T-helper 17 cell (primary cell): ENCODE measurements around the gene UBE3C. TPM values are rescaled to one million over a fixed set of nuclear protein-coding genes. Genes with fewer than 3 reads are reported as not detected.
A peak's percentile ranks its signal among the peaks of the same experiment; 100 is the strongest.
"Not testable (repeated sequence)": the region's sequence is repeated elsewhere in the genome, so short reads cannot be mapped to it uniquely, and the experiment has no call there.

Source experiments
- ATAC-seq: fragments of 150-1000 bp; cut with Tn5 transposase; 2 replicates; pipeline ENCODE4 v1.10.0; 2021; ENCODE audit warnings: mild to moderate bottlenecking, moderate library complexity
- DNase-seq, 3 donors: peaks; one replicate each; pipeline versions ENCODE4 v3.0.0 to v3.0.0-alpha.2; 2020 to 2021
- H3K9me3 ChIP-seq: one replicate; pipeline ENCODE4 v1.7.0; 2013; ENCODE audit warnings: low read length, mild to moderate bottlenecking; ENCODE audit not compliant: control insufficient read depth, poor library complexity, severe bottlenecking
- H3K27ac Mint-ChIP-seq: one replicate; pipeline ENCODE4 v1.8.0; 2022; ENCODE audit warnings: mild to moderate bottlenecking, moderate library complexity, mixed read lengths
- H3K27me3 Mint-ChIP-seq: one replicate; pipeline ENCODE4 v1.8.0; 2022; ENCODE audit warnings: mixed read lengths
- H3K36me3 Mint-ChIP-seq: one replicate; pipeline ENCODE4 v1.8.0; 2022; ENCODE audit warnings: low read depth, mixed read lengths
- H3K4me1 Mint-ChIP-seq: one replicate; pipeline ENCODE4 v1.8.0; 2022; ENCODE audit warnings: mild to moderate bottlenecking, mixed read lengths
- H3K4me3 Mint-ChIP-seq: one replicate; pipeline ENCODE4 v1.8.0; 2022; ENCODE audit warnings: mild to moderate bottlenecking, moderate library complexity, mixed read lengths
- total RNA-seq, 4 donors: library from RNA in 2 of 4; stranded (reverse) in 2 of 4; gene quantifications; one replicate each; pipeline ENCODE4 v1.2.3 and lab custom pipeline; 2022 to 2026

The UBE3C gene
- total RNA-seq, 2 donors from 2014 or later, result 48.0 to 51.7 TPM

DNA sequence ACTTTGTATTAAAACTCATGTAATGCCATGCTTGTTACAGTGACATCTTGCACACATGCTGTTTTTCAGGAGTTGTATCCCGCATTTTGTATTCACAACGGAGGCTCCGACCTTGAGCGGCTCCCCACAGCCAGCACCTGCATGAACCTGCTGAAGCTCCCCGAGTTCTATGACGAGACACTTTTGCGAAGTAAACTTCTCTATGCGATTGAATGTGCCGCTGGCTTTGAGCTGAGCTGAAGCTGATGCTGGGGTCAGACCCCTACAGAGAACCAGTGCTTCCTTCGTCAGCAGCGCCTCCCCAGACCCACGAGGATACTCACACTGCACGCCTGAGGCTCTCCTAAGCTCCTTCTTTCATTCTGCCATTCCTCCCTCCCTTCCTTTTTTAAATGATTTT, 128.8 kb downstream of the UBE3C start:
- Mint-ChIP-seq H3K27me3 (no peaks in the 10 kb centered on the region), H3K27ac (peak overlapping the region; percentile 94), H3K4me1 (peaks cover 28% of the 10 kb centered on the region), H3K4me3 (no peak overlapping the region), H3K36me3 (peaks cover 4% of the 10 kb centered on the region)
- DNase-seq (no peak), ATAC-seq (no peak)
- H3K9me3 ChIP-seq, result no peaks in the 10 kb centered on the region

DNA sequence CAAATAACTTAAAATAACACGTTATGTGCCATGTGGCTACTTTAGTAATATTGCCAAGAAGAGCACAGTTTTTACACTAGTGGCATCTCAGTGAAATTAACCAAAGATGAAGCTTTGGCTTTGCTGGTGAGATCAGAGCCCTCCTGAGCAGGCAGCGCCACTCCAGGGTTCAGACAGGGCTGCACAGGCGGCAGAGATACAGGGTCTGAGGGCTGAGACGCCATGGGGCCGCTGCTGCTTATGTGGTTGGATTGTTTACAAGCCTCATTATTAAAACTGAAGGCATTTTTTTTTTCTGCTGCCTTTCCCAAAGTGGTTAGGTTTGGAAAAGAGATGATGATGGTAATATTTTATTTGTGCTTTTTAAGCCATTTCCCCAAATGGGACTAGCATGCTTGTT, 129.2 kb downstream of the UBE3C start:
- Mint-ChIP-seq H3K27ac (peak overlapping the region; percentile 94), H3K4me1 (peaks cover 32% of the 10 kb centered on the region), H3K4me3 (no peak overlapping the region), H3K27me3 (no peaks in the 10 kb centered on the region), H3K36me3 (peaks cover 4% of the 10 kb centered on the region)
- ATAC-seq (no peak), DNase-seq (no peak)
- H3K9me3 ChIP-seq, result no peaks in the 10 kb centered on the region

DNA sequence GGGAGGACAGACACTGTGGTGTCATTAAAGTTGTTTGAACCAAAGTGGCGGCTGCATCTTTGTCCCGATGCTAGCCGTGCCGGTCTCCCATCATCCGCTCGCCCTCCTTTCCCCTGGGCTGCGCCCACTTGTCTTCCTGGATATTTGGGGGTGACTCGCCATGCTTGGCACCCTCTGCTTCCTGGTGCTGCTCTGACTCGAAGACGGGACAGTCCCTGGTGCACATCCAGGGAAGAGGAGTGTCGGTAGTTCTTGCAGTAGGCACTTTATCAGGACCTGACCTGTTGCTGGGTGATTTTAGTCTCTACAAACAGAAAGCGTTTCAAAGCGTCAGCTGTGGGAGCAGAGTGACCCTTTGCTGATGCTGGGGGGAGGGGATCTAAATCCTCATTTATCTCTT, 129.8 kb downstream of the UBE3C start:
- ATAC-seq (no peak), DNase-seq (no peak)
- Mint-ChIP-seq H3K27ac (peak overlapping the region; percentile 94), H3K4me3 (no peak overlapping the region), H3K27me3 (no peaks in the 10 kb centered on the region), H3K4me1 (peaks cover 36% of the 10 kb centered on the region), H3K36me3 (peaks cover 4% of the 10 kb centered on the region)
- no peaks in the 10 kb centered on the region for H3K9me3 ChIP-seq

DNA sequence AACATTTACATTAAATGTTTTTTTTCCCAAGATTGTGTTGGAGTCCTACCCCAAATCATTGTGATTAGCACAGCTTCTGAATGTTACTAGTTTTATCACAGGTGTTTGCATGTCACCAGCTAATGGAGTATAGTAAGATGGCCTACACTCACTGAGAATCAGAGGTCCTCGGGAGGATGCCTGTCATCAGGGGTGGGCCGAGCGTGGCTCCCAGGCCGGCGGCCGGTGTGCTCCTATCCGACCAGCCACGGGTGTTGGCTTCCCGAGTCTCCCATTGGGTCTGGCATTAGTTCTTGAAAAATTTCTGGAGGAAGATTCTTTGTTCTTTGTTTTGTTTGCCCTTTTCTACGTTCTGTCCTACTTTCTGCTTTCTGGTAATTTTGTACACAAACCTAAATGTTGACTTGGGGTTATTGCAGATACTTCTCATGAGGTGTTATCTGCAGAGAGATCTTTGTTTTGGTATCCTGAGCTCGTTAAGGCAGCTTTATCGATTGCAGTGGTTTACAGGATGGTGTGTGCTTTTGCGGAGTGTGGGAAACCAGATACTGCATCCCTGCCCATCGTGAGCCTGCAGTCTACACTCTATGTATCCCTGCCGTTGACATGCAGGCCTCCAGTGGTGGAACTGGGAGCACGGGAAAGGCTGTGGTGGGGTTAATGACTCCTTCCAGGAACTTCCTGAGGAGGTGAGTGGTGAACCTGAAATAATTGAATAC, 130.8 kb downstream of the UBE3C start:
- peaks cover 4% of the 10 kb centered on the region for H3K36me3 Mint-ChIP-seq
- peak; percentile 76 for ATAC-seq
- peak overlapping the region; percentile 94 for H3K27ac Mint-ChIP-seq
- peak overlapping the region; percentile 81 for H3K4me3 Mint-ChIP-seq
- peaks cover 37% of the 10 kb centered on the region for H3K4me1 Mint-ChIP-seq
- no peaks in the 10 kb centered on the region for H3K9me3 ChIP-seq
- no peaks in the 10 kb centered on the region for H3K27me3 Mint-ChIP-seq
- DNase-seq, result no peak

DNA sequence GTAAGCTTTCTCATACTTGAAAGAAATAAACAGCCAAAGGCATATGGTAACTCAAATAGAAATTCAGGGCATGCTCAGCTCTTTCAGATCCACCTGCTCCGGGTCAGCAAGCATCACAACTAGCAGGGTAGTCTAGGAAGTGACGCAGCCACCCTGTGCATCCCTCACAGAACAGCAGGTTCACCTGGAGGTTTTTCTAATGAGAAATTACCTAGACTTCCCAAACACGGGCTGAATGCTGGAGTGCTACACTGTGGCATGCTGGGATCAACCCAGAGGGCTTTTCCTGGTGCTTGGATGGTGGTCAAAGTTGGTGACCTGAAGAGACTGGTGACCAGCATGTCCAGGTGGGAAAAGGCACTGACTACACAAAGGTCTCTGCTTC, 131.3 kb downstream of the UBE3C start:
- Mint-ChIP-seq H3K4me3 (peak overlapping the region; percentile 81), H3K27me3 (no peaks in the 10 kb centered on the region), H3K36me3 (peaks cover 4% of the 10 kb centered on the region), H3K27ac (peak overlapping the region; percentile 94), H3K4me1 (peaks cover 38% of the 10 kb centered on the region)
- ATAC-seq (peak; percentile 44), DNase-seq (no peak)
- no peaks in the 10 kb centered on the region for H3K9me3 ChIP-seq

DNA sequence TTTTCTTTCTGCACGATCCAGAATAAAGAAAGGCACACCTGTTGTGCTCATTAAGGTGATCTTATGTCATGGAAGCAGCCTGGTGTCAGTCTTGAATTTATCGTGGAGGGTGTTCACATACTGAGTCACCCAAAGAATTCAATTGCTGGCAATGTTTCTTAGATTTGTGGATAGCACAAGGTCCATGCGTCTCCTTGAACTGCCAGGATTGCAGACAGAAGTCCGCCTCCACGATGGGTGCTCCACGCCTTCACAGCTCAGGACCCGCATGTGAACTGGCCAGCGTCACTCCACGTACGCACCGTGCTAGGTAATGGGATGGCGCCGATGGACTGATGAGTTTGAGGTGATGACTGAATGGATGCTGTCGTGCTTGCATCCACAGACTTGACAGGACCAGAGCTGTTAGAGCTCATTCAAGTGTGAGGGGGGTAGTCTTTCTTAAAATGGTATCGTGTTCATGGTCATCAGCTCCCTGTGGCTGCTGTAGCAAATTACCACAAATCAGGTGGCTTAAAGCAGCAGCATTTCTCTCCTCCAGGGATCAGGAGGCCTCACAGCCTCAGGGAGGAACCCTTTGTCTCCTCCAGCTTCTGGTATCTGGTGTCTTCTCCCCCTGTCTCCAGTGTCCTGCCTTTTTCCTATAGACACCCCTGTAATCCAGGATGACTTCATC, 132.7 kb downstream of the UBE3C start:
- DNase-seq (no peak), ATAC-seq (no peak)
- H3K9me3 ChIP-seq, result no peaks in the 10 kb centered on the region
- peaks cover 4% of the 10 kb centered on the region for H3K36me3 Mint-ChIP-seq
- no peaks in the 10 kb centered on the region for H3K27me3 Mint-ChIP-seq
- H3K4me1 Mint-ChIP-seq, result peaks cover 40% of the 10 kb centered on the region
- peak overlapping the region; percentile 58 for H3K4me3 Mint-ChIP-seq
- H3K27ac Mint-ChIP-seq, result peak overlapping the region; percentile 94

DNA sequence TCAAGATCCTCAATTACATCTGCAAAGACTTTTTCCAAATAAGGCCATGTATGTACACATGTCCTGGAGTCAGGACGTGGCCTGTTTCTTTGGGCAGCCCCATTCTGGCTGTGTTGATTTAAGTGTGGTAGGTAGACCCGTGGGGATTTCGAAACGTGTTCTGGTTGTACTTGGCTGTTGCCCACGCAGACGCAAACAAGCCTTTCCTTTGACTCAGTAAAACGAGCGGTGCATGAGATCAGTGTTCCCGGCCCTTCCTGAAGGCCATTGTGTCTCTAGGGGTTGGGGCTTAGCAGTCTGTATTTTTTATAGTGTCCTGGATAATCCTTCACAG, 133.2 kb downstream of the UBE3C start:
- ATAC-seq (no peak), DNase-seq (no peak)
- peak overlapping the region; percentile 94 for H3K27ac Mint-ChIP-seq
- H3K27me3 Mint-ChIP-seq, result no peaks in the 10 kb centered on the region
- no peaks in the 10 kb centered on the region for H3K9me3 ChIP-seq
- H3K36me3 Mint-ChIP-seq, result peaks cover 4% of the 10 kb centered on the region
- H3K4me3 Mint-ChIP-seq, result peak overlapping the region; percentile 58
- H3K4me1 Mint-ChIP-seq, result peaks cover 43% of the 10 kb centered on the region

DNA sequence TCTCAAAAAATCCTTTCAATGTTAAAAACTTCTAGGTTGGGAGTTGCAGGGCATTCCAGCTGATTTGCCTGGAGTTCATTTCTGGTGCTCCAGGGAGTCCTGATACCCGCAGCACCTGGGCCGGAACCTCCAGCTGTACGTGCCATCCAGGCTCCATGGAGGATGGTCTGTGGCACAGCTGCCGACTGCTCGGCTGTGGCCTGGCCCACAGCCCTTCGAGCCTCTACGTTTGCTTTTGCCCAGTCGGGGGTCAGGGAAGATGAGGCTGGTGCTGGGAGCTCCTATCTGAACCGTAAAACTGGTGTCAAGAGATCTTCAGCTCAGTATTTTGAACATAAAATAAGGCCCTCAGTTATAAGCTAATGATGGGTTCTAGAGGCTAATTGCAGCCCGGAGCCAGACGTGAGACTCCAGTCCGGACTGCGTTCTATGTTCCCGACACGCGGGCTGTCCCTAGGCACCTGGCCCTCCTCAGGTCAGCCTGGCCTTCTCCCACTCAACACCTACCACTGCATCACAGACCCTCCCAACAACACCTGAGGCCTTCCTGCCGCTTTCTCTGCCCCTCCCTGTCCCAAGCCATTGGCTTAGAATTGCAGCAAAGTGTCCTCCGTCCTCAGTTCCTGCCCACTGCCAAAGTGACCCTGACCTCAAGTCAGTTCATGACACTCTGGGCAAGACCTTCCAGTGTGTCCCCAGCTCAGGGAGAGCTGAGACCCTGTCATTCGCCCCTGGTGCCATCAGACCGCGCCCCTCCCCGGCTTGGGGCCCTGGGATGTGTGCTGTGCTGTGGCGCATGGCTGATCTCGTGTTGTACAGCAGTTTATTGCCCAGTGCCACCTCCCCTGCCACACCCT, 133.9 kb downstream of the UBE3C start:
- ATAC-seq (no peak), DNase-seq (no peak)
- peaks cover 4% of the 10 kb centered on the region for H3K36me3 Mint-ChIP-seq
- H3K27me3 Mint-ChIP-seq, result no peaks in the 10 kb centered on the region
- H3K4me3 Mint-ChIP-seq, result no peak overlapping the region
- no peaks in the 10 kb centered on the region for H3K9me3 ChIP-seq
- peak overlapping the region; percentile 94 for H3K27ac Mint-ChIP-seq
- H3K4me1 Mint-ChIP-seq, result peaks cover 49% of the 10 kb centered on the region

DNA sequence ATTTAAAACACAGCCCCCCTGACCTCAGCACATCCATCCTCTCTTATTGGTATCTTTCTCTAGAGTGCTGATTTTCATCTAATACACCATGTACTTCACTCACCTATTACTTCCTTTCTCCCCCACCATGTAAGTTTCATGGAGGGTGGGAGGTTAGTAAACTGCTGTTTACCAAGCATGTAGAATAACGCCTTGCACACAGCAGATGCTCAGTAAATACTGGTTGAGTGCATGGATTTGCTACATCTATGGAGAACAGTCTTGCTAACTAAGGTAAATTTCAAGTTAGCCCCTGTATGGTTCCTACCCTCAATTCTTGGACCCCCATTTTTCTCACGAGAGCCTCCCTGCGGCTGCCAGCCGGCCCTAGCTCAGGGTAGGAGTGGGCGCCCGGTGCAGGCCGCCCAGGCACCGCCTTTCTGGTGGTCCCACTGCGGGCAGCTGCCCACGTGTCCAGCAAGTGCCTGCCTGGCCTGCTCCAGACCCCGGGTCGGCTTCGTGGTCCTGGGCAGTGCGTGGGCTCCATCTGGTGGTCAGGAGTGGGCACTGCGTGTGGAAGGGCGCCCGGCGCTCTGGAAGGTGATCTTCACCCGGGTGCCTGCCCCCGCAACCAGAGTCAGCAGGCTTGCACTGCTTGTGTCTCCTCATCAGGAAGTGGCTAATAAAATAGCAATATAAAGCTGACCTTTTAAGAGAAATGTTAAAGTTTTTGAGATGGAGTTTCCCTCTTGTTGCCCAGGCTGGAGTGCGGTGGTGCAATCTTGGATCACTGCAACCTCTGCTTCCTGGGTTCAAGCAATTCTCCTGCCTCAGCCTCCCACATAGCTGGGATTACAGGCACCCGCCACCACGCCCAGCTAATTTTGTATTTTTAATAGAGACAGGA, 134.7 kb downstream of the UBE3C start:
- DNase-seq, result peak; percentile 50 to 51 (median 51)
- H3K9me3 ChIP-seq, result no peaks in the 10 kb centered on the region
- Mint-ChIP-seq H3K4me3 (no peak overlapping the region), H3K27me3 (peaks cover 4% of the 10 kb centered on the region), H3K27ac (peak overlapping the region; percentile 94), H3K36me3 (peaks cover 4% of the 10 kb centered on the region), H3K4me1 (peaks cover 47% of the 10 kb centered on the region)
- peak; percentile 71 for ATAC-seq

DNA sequence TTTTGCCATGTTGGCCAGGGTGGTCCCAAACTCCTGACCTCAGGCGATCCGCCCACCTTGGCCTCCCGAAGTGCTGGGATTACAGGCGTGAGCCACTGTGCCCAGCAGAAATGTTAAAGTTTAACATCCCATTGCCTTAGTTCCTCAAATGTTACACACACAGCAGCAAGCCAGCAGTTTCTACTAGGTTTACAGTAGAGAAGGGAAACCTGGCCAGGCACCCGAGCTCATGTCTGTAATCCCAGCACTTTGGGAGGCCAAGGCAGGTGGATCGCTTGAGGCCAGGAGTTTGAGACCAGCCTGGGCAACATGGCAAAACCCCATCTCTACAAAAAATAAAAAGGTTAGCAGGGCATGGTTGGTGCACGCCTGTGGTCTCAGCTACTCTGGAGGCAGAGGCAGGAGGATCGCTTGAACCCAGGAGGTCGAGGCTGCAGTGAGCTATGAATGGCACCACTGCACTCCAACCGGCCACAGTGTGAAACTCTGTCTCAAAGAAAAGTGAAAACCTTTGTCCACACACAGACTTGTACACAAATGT, 135.4 kb downstream of the UBE3C start:
- Mint-ChIP-seq H3K4me1 (peaks cover 44% of the 10 kb centered on the region), H3K27ac (peak overlapping the region; percentile 73)
- not testable (repeated sequence) for H3K9me3 ChIP-seq, H3K36me3 Mint-ChIP-seq, H3K27me3 Mint-ChIP-seq, ATAC-seq, DNase-seq, H3K4me3 Mint-ChIP-seq

DNA sequence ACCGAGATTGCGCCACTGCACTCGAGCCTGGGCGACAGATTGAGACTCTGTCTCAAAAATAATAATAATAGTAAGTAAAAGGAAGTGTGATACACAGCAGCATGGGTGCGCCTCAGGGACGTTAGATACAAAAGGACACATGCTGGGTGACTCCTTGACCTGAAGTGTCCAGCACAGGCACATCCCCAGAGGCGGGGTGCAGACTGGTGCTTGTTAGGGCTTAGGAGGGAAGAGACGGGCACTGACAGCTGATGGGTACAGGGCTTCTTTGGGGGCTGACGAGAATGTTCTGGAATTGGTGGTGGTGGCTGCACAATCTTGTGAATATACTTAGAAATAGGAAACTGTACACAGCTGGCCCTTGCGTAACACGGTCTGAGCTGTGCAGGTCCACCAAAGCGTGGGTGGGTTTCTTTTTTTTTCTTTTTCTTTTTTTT, 136.3 kb downstream of the UBE3C start:
- no peaks in the 10 kb centered on the region for H3K9me3 ChIP-seq
- H3K36me3 Mint-ChIP-seq, result no peaks in the 10 kb centered on the region
- H3K27ac Mint-ChIP-seq, result peak overlapping the region; percentile 73
- H3K27me3 Mint-ChIP-seq, result peaks cover 6% of the 10 kb centered on the region
- H3K4me1 Mint-ChIP-seq, result peaks cover 36% of the 10 kb centered on the region
- H3K4me3 Mint-ChIP-seq, result peak overlapping the region; percentile 55
- DNase-seq (no peak), ATAC-seq (no peak)

DNA sequence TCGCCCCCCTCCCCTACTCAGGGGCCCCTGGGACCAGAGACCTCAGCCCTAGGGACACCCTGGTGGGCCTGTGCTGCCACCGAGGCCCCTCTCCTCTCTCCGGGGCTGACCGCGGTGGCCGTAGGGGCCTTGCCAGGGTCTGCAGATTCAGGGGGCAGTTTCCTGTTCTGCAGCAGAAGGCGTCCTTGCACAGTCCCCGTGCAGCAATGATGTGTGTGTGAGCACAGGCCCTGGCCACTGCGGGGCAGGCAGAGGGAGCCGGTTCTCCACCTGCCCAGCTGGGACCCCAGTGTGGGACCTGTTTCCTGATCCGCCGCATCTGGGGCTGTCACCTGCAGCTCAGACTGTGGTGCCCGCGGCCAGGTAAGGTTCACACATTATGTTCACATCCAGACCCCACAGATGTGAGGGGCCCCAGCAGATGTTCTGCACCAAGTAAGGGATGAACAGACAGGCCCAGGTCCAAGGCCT, 137.4 kb downstream of the UBE3C start:
- Mint-ChIP-seq H3K36me3 (no peaks in the 10 kb centered on the region), H3K27ac (peak overlapping the region; percentile 84), H3K4me3 (no peak overlapping the region), H3K27me3 (peaks cover 10% of the 10 kb centered on the region), H3K4me1 (peaks cover 30% of the 10 kb centered on the region)
- ATAC-seq, result no peak
- DNase-seq, result no peak
- H3K9me3 ChIP-seq, result no peaks in the 10 kb centered on the region
